HepG2 (cell line): ENCODE measurements around the gene TTBK1. TPM values are rescaled to one million over a fixed set of nuclear protein-coding genes. Genes with fewer than 3 reads are reported as not detected.
A peak's percentile ranks its signal among the peaks of the same experiment; 100 is the strongest.

ENCODE experiments used
- MAFF ChIP-seq: IDR thresholded peaks from 2 replicates; pipeline ENCODE4 v1.6.1; 2011; ENCODE audit warnings: low read depth, low read length, improper control_type of control experiment
- PAWR ChIP-seq: sonication (generic); formaldehyde crosslinking; IDR thresholded peaks from 2 replicates; pipeline ENCODE4 v1.4.0; 2020; ENCODE audit warnings: missing genetic modification reagents, mild to moderate bottlenecking, borderline replicate concordance
- PITX1 ChIP-seq: sonication (generic); formaldehyde crosslinking; IDR thresholded peaks from 2 replicates; pipeline ENCODE4 v1.5.1; 2020; ENCODE audit warnings: mild to moderate bottlenecking, missing genetic modification reagents
- PLRG1 ChIP-seq: fragments of 450-650 bp; conservative IDR thresholded peaks from 2 replicates; pipeline ENCODE4 v1.6.1; 2016
- RFX5 ChIP-seq: IDR thresholded peaks from 2 replicates; pipeline ENCODE4 v1.6.1; 2011; ENCODE audit warnings: low read depth, low read length, improper control_type of control experiment
- STAT5B ChIP-seq: sonication (generic); formaldehyde crosslinking; IDR thresholded peaks from 2 replicates; pipeline ENCODE4 v1.4.0; 2020; ENCODE audit warnings: missing genetic modification reagents
- TBX2 ChIP-seq: sonication (generic); formaldehyde crosslinking; IDR thresholded peaks from 2 replicates; pipeline ENCODE4 v1.5.0; 2020; ENCODE audit warnings: missing genetic modification reagents, mild to moderate bottlenecking, borderline replicate concordance
- ZKSCAN1 ChIP-seq: fragments of 150-350 bp; IDR thresholded peaks from 2 replicates; pipeline ENCODE4 v1.6.1; 2014; ENCODE audit warnings: low read length
- ZKSCAN5 ChIP-seq: sonication (generic); formaldehyde crosslinking; IDR thresholded peaks from 2 replicates; pipeline ENCODE4 v1.5.1; 2020; ENCODE audit warnings: mild to moderate bottlenecking, missing genetic modification reagents
- ZNF136 ChIP-seq: sonication (generic); formaldehyde crosslinking; IDR thresholded peaks from 2 replicates; pipeline ENCODE4 v1.8.1; 2022; ENCODE audit warnings: low read depth, mild to moderate bottlenecking, moderate library complexity, missing genetic modification reagents
- polyA plus RNA-seq, 8 experiments: library from polyadenylated mRNA; depleted of rRNA in 3 of 8; stranded (reverse) in 7 of 8; unstranded in 1 of 8; fragments of >200 nt; fragmentation: Illumina TruSeq in 4 of 8; extraction: Trizol in 4 of 8; gene quantifications; 2 replicates each; pipeline versions ENCODE4 v1.2.1 to v1.2.3, GENCODE V29; 2011 to 2016; ENCODE audit warnings: low read depth in 4 of 8, missing spikeins in 1 of 8, mixed read lengths in 1 of 8; ENCODE audit not compliant: insufficient read depth in 1 of 8
- total RNA-seq, 5 experiments: library from RNA; depleted of rRNA; stranded (reverse); fragments of >200 nt; fragmentation: Illumina TruSeq; extraction: Trizol; gene quantifications; 2 replicates each; pipeline ENCODE4 v1.2.3, GENCODE V29; 2016; ENCODE audit warnings: low read depth in 1 of 5
- TF ChIP-seq, protein P1 (sequence below): sonication (generic); formaldehyde crosslinking; IDR thresholded peaks from 2 replicates; pipeline ENCODE4 v1.4.0; 2020; ENCODE audit warnings: missing genetic modification reagents
- TF ChIP-seq, protein P2 (sequence below): sonication (generic); formaldehyde crosslinking; IDR thresholded peaks from 2 replicates; pipeline ENCODE4 v1.4.0; 2020; ENCODE audit warnings: missing genetic modification reagents
- TF ChIP-seq, protein P3 (sequence below): sonication (generic); formaldehyde crosslinking; IDR thresholded peaks from 2 replicates; pipeline ENCODE4 v1.5.0; 2020; ENCODE audit warnings: mild to moderate bottlenecking, low read depth, missing genetic modification reagents, borderline replicate concordance
- TF ChIP-seq, protein P4 (sequence below): sonication (generic); formaldehyde crosslinking; IDR thresholded peaks from 2 replicates; pipeline ENCODE4 v1.8.1; 2023; ENCODE audit warnings: mild to moderate bottlenecking, missing genetic modification reagents
- TF ChIP-seq, protein P5 (sequence below): IDR thresholded peaks from 2 replicates; pipeline ENCODE4 v1.6.1; 2018; ENCODE audit warnings: missing genetic modification reagents, mild to moderate bottlenecking, missing compliant biosample characterization
- TF ChIP-seq, protein P6 (sequence below): IDR thresholded peaks from 2 replicates; pipeline ENCODE4 v1.6.1; 2016; ENCODE audit warnings: low read depth
- TF ChIP-seq, protein P7 (sequence below): sonication (generic); formaldehyde crosslinking; IDR thresholded peaks from 2 replicates; pipeline ENCODE4 v1.4.0; 2020; ENCODE audit warnings: mild to moderate bottlenecking, low read depth, missing genetic modification reagents
- TF ChIP-seq, protein P8 (sequence below): sonication (generic); formaldehyde crosslinking; IDR thresholded peaks from 2 replicates; pipeline ENCODE4 v1.5.0; 2020; ENCODE audit warnings: missing genetic modification reagents, mild to moderate bottlenecking, borderline replicate concordance
- TF ChIP-seq, protein P9 (sequence below): IDR thresholded peaks from 2 replicates; pipeline ENCODE4 v1.6.1; 2016

The TTBK1 gene
- total and polyA plus RNA-seq, 2 of the 13 experiments (the other 11 are each of a cell fraction or from before 2014, with no cell fraction given) = 0.24 to 0.33 TPM

DNA sequence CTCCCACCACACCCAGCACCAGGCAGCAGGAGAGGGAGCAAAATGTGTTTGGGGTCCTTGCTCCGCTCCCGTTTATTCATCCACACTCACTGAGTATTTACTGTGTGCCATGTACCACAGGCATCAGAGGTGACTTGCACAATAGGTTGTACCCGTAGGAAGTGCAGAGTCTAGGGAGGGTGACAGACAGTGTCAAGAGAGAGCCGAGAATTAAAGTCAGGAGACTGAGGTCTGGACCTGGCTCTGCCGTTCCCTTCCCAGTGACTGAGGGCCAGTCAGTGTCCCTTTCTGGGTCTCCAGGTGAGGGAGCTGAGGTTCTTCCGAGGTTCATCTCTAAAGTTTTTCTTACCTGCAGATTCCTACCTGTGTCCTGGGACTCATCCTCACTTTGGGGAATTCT, 22.3 kb downstream of the TTBK1 start (continued):
- TF ChIP-seq, protein P1, sequence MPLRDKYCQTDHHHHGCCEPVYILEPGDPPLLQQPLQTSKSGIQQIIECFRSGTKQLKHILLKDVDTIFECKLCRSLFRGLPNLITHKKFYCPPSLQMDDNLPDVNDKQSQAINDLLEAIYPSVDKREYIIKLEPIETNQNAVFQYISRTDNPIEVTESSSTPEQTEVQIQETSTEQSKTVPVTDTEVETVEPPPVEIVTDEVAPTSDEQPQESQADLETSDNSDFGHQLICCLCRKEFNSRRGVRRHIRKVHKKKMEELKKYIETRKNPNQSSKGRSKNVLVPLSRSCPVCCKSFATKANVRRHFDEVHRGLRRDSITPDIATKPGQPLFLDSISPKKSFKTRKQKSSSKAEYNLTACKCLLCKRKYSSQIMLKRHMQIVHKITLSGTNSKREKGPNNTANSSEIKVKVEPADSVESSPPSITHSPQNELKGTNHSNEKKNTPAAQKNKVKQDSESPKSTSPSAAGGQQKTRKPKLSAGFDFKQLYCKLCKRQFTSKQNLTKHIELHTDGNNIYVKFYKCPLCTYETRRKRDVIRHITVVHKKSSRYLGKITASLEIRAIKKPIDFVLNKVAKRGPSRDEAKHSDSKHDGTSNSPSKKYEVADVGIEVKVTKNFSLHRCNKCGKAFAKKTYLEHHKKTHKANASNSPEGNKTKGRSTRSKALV = no peak
- no peak for TF ChIP-seq PAWR (CRISPR knock-in tag)
- peak; percentile 50; the same call in 1 of the 2 replicates for TF ChIP-seq TBX2 (CRISPR knock-in tag)
- TF ChIP-seq, protein P2, sequence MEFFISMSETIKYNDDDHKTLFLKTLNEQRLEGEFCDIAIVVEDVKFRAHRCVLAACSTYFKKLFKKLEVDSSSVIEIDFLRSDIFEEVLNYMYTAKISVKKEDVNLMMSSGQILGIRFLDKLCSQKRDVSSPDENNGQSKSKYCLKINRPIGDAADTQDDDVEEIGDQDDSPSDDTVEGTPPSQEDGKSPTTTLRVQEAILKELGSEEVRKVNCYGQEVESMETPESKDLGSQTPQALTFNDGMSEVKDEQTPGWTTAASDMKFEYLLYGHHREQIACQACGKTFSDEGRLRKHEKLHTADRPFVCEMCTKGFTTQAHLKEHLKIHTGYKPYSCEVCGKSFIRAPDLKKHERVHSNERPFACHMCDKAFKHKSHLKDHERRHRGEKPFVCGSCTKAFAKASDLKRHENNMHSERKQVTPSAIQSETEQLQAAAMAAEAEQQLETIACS = no peak
- TF ChIP-seq, protein P3, sequence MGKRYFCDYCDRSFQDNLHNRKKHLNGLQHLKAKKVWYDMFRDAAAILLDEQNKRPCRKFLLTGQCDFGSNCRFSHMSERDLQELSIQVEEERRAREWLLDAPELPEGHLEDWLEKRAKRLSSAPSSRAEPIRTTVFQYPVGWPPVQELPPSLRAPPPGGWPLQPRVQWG (CRISPR knock-in tag) = no peak
- TF ChIP-seq PITX1 (CRISPR knock-in tag) = no peak
- TF ChIP-seq RFX5 = no peak
- TF ChIP-seq, protein P4, sequence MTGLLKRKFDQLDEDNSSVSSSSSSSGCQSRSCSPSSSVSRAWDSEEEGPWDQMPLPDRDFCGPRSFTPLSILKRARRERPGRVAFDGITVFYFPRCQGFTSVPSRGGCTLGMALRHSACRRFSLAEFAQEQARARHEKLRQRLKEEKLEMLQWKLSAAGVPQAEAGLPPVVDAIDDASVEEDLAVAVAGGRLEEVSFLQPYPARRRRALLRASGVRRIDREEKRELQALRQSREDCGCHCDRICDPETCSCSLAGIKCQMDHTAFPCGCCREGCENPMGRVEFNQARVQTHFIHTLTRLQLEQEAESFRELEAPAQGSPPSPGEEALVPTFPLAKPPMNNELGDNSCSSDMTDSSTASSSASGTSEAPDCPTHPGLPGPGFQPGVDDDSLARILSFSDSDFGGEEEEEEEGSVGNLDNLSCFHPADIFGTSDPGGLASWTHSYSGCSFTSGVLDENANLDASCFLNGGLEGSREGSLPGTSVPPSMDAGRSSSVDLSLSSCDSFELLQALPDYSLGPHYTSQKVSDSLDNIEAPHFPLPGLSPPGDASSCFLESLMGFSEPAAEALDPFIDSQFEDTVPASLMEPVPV (CRISPR knock-in tag) = no peak
- TF ChIP-seq, protein P5, sequence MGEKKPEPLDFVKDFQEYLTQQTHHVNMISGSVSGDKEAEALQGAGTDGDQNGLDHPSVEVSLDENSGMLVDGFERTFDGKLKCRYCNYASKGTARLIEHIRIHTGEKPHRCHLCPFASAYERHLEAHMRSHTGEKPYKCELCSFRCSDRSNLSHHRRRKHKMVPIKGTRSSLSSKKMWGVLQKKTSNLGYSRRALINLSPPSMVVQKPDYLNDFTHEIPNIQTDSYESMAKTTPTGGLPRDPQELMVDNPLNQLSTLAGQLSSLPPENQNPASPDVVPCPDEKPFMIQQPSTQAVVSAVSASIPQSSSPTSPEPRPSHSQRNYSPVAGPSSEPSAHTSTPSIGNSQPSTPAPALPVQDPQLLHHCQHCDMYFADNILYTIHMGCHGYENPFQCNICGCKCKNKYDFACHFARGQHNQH (CRISPR knock-in tag) = peak; percentile 55; the same call in 1 of the 2 replicates
- TF ChIP-seq, protein P6, sequence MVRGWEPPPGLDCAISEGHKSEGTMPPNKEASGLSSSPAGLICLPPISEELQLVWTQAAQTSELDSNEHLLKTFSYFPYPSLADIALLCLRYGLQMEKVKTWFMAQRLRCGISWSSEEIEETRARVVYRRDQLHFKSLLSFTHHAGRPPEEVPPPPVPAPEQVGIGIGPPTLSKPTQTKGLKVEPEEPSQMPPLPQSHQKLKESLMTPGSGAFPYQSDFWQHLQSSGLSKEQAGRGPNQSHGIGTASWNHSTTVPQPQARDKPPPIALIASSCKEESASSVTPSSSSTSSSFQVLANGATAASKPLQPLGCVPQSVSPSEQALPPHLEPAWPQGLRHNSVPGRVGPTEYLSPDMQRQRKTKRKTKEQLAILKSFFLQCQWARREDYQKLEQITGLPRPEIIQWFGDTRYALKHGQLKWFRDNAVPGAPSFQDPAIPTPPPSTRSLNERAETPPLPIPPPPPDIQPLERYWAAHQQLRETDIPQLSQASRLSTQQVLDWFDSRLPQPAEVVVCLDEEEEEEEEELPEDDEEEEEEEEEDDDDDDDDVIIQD (CRISPR knock-in tag) = no peak
- TF ChIP-seq, protein P7, sequence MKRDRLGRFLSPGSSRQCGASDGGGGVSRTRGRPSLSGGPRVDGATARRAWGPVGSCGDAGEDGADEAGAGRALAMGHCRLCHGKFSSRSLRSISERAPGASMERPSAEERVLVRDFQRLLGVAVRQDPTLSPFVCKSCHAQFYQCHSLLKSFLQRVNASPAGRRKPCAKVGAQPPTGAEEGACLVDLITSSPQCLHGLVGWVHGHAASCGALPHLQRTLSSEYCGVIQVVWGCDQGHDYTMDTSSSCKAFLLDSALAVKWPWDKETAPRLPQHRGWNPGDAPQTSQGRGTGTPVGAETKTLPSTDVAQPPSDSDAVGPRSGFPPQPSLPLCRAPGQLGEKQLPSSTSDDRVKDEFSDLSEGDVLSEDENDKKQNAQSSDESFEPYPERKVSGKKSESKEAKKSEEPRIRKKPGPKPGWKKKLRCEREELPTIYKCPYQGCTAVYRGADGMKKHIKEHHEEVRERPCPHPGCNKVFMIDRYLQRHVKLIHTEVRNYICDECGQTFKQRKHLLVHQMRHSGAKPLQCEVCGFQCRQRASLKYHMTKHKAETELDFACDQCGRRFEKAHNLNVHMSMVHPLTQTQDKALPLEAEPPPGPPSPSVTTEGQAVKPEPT (CRISPR knock-in tag) = no peak
- TF ChIP-seq PLRG1 = no peak
- TF ChIP-seq STAT5B (CRISPR knock-in tag) = no peak
- no peak for TF ChIP-seq ZKSCAN1
- 0 out of 2 replicates have a peak, but pooled peaks have one; percentile 65 for TF ChIP-seq ZNF136
- no peak for TF ChIP-seq ZKSCAN5
- no peak for TF ChIP-seq MAFF
- TF ChIP-seq, protein P8, sequence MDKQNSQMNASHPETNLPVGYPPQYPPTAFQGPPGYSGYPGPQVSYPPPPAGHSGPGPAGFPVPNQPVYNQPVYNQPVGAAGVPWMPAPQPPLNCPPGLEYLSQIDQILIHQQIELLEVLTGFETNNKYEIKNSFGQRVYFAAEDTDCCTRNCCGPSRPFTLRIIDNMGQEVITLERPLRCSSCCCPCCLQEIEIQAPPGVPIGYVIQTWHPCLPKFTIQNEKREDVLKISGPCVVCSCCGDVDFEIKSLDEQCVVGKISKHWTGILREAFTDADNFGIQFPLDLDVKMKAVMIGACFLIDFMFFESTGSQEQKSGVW (CRISPR knock-in tag) = no peak
- TF ChIP-seq, protein P9, sequence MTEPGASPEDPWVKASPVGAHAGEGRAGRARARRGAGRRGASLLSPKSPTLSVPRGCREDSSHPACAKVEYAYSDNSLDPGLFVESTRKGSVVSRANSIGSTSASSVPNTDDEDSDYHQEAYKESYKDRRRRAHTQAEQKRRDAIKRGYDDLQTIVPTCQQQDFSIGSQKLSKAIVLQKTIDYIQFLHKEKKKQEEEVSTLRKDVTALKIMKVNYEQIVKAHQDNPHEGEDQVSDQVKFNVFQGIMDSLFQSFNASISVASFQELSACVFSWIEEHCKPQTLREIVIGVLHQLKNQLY (CRISPR knock-in tag) = peak; percentile 50; the same call in 1 of the 2 replicates
